NB4 (cell line): Measurements from ENCODE around the gene L1CAM.

Experiments
- POLR2A ChIP-seq: IDR thresholded peaks from 2 replicates; pipeline ENCODE4 v1.6.1; 2011; ENCODE audit warnings: mild to moderate bottlenecking; ENCODE audit not compliant: insufficient read length; ENCODE audit errors: extremely low read depth
- TF ChIP-seq, protein P1 (sequence below): IDR thresholded peaks from one replicate; pipeline ENCODE4 v1.5.1; 2012; ENCODE audit warnings: low read depth, low read length

DNA sequence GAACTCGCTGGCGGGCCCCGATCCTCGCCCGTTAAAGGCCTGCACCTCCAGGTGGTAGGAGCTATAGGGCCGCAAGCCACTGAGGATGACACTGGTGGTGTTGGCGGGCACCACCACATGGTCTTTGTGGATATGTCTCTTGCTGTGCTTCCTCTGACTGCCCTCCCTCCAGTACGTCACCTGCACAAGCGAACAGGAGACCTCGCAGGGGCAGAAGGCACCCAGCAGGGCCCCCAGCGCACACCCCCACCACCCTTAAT is 20.7 kb downstream of the L1CAM start:
- TF ChIP-seq POLR2A: no peak
- TF ChIP-seq, protein P1, sequence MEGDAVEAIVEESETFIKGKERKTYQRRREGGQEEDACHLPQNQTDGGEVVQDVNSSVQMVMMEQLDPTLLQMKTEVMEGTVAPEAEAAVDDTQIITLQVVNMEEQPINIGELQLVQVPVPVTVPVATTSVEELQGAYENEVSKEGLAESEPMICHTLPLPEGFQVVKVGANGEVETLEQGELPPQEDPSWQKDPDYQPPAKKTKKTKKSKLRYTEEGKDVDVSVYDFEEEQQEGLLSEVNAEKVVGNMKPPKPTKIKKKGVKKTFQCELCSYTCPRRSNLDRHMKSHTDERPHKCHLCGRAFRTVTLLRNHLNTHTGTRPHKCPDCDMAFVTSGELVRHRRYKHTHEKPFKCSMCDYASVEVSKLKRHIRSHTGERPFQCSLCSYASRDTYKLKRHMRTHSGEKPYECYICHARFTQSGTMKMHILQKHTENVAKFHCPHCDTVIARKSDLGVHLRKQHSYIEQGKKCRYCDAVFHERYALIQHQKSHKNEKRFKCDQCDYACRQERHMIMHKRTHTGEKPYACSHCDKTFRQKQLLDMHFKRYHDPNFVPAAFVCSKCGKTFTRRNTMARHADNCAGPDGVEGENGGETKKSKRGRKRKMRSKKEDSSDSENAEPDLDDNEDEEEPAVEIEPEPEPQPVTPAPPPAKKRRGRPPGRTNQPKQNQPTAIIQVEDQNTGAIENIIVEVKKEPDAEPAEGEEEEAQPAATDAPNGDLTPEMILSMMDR: no peak
